Liver (tissue), 9 donors: ENCODE data around the gene SELENOS. TPM values are rescaled to one million over a fixed set of nuclear protein-coding genes. Genes with fewer than 3 reads are reported as not detected.

ENCODE experiments used
- DNase-seq: peaks from one replicate; pipeline ENCODE4 v3.0.0-alpha.2; 2017; ENCODE audit warnings: low spot score
- H3K27ac ChIP-seq, 2 donors: one replicate each; pipeline ENCODE4 v1.7.0; 2013; ENCODE audit warnings: inconsistent platforms in 2 of 2, low read length in 2 of 2, control low read depth in 1 of 2, low read depth in 1 of 2, mild to moderate bottlenecking in 1 of 2
- H3K27me3 ChIP-seq, 4 donors: one replicate each; pipeline versions ENCODE4 v1.6.1 to v1.7.0; 2013; ENCODE audit warnings: low read length in 3 of 4, inconsistent platforms in 1 of 4, mild to moderate bottlenecking in 1 of 4, moderate library complexity in 1 of 4; ENCODE audit not compliant: control insufficient read depth in 4 of 4, insufficient read depth in 4 of 4
- H3K36me3 ChIP-seq, 4 donors: one replicate each; pipeline versions ENCODE4 v1.6.1 to v1.7.0; 2013; ENCODE audit warnings: low read length in 3 of 4, mild to moderate bottlenecking in 3 of 4, low read depth in 1 of 4, moderate library complexity in 1 of 4; ENCODE audit not compliant: control insufficient read depth in 4 of 4, insufficient read depth in 3 of 4
- H3K4me1 ChIP-seq, 4 donors: one replicate each; pipeline versions ENCODE4 v1.6.1 to v1.7.0; 2013; ENCODE audit warnings: low read length in 3 of 4, mild to moderate bottlenecking in 3 of 4, moderate library complexity in 1 of 4; ENCODE audit not compliant: control insufficient read depth in 4 of 4, insufficient read depth in 4 of 4
- H3K4me3 ChIP-seq, 3 donors: one replicate each; pipeline versions ENCODE4 v1.6.1 to v1.7.0; 2013; ENCODE audit warnings: low read length in 3 of 3, control low read depth in 1 of 3, low read depth in 1 of 3, mild to moderate bottlenecking in 1 of 3
- H3K9ac ChIP-seq, 2 donors: one replicate each; pipeline ENCODE4 v1.7.0; 2013; ENCODE audit warnings: low read length in 2 of 2, mild to moderate bottlenecking in 2 of 2, moderate library complexity in 2 of 2, control low read depth in 1 of 2, low read depth in 1 of 2
- H3K9me3 ChIP-seq, 4 donors: one replicate each; pipeline versions ENCODE4 v1.6.1 to v1.7.0; 2013; ENCODE audit warnings: low read length in 3 of 4; ENCODE audit not compliant: control insufficient read depth in 4 of 4
- EGR1 ChIP-seq, 2 donors: IDR thresholded peaks; 2 replicates each; pipeline ENCODE4 v1.6.1; 2016 to 2018; ENCODE audit warnings: antibody characterized with exemption in 2 of 2, low read depth in 2 of 2
- GABPA ChIP-seq, 2 donors: IDR thresholded peaks in 1 of 2; conservative IDR thresholded peaks in 1 of 2; 2 replicates each; pipeline ENCODE4 v1.6.1; 2016; ENCODE audit warnings: antibody characterized with exemption in 2 of 2, mild to moderate bottlenecking in 1 of 2, moderate library complexity in 1 of 2
- HNF4A ChIP-seq, 2 donors: conservative IDR thresholded peaks; 2 replicates each; pipeline ENCODE4 v1.6.1; 2016; ENCODE audit warnings: antibody characterized with exemption in 2 of 2, mild to moderate bottlenecking in 2 of 2
- JUND ChIP-seq, 2 donors: IDR thresholded peaks; 2 replicates each; pipeline ENCODE4 v1.6.1; 2016; ENCODE audit warnings: antibody characterized with exemption in 2 of 2
- RAD21 ChIP-seq, 2 donors: IDR thresholded peaks; 2 replicates each; pipeline ENCODE4 v1.6.1; 2016; ENCODE audit warnings: antibody characterized with exemption in 2 of 2, mild to moderate bottlenecking in 2 of 2
- RXRA ChIP-seq, 2 donors: IDR thresholded peaks; 2 replicates each; pipeline ENCODE4 v1.6.1; 2017 to 2018; ENCODE audit warnings: antibody characterized with exemption in 2 of 2, mild to moderate bottlenecking in 1 of 2
- SP1 ChIP-seq: IDR thresholded peaks from 2 replicates; pipeline ENCODE4 v1.6.1; 2018; ENCODE audit warnings: antibody characterized with exemption, mild to moderate bottlenecking
- YY1 ChIP-seq: IDR thresholded peaks from 2 replicates; pipeline ENCODE4 v1.6.1; 2016; ENCODE audit warnings: antibody characterized with exemption, mild to moderate bottlenecking
- WGBS: extraction: QIAGEN DNeasy Blood & Tissue Kit; methylation state at CpG from one replicate; pipeline ENCODE4 v1.1.7; 2013; 5-methylcytosine and 5-hydroxymethylcytosine counted together
- polyA plus RNA-seq, 2 donors: library from polyadenylated mRNA; stranded (reverse) in 1 of 2; unstranded in 1 of 2; fragments of 200-250 nt in 1 of 2; fragments of >200 nt in 1 of 2; fragmentation: Nextera tagmentation in 1 of 2; extraction: Ambion mirVana in 1 of 2; gene quantifications; one replicate each; pipeline versions ENCODE4 v1.2.1 to v1.2.3, GENCODE V29; 2013 to 2015
- total RNA-seq, 2 donors: library from RNA; depleted of rRNA; stranded (reverse); fragments of >200 nt; gene quantifications; one replicate each; pipeline ENCODE4 v1.2.3, GENCODE V29; 2014
- TF ChIP-seq, protein P1 (sequence below): IDR thresholded peaks from 2 replicates; pipeline ENCODE4 v1.6.1; 2016; ENCODE audit warnings: antibody characterized with exemption
- TF ChIP-seq, protein P2 (sequence below): IDR thresholded peaks from 2 replicates; pipeline ENCODE4 v1.6.1; 2016; ENCODE audit warnings: antibody characterized with exemption
- TF ChIP-seq, protein P3 (sequence below): IDR thresholded peaks from 2 replicates; pipeline ENCODE4 v1.6.1; 2016; ENCODE audit warnings: antibody characterized with exemption, mild to moderate bottlenecking
- donor health status: healthy.
- donor health status: healthy.
- donor health status: healthy.
- donor health status: healthy.
- donor health status: healthy.

SELENOS gene
- total and polyA plus RNA-seq, 4 donors = 25.8 to 71.1 (median 65.8) TPM

DNA sequence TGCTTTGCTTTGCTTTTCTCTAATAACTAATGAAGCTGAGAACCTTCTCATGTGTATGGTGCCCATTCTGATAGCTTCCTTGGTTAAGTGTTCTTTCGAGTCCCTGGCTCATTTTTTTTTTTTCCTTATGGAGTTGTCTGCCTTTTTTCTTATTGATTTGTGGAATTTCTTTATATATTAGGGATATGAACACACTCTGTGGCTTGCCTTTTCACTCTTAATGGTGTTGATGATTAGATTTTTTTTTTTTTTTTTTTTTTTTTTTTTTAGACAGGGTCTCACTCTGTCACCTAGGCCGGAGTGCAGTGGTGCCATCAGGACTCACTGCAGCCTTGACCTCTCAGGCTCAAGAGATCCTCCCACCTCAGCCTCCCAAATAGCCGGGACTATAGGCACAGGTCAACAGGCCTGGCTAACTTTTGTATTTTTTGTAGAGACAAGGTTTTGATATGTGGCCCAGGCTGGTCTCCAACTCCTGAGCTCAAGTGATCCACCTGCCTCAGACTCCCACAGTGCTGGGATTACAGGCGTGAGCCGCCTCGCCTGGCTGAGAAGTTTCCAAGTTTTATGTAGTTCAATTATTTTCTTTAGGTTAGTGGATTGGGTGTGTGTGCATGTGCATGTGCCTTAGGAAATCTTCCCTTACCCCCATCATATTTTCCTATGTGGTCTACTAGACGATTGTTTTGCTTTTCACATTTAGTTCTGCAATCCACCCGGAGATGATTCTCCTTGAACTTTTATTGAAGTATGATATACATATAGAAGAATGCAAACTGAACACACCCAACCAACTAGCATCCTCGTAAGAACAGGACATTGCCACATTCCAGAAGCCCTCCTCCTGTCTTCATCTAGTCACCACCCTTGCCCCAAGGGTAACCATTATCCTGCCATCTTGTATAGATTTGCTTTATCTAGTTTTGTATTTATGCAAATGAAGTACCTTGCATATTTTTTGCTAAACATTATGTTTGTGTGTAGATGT lies 19.4 kb upstream of the SELENOS start:
- H3K27ac ChIP-seq = no peak overlapping the region
- no peaks in the 10 kb centered on the region for H3K27me3 ChIP-seq
- 88% methylated on average over 9 of the region's 9 CpGs for WGBS
- TF ChIP-seq RXRA (IDR thresholded peaks at IDR 0.05) = no peak
- no peak for TF ChIP-seq JUND (IDR thresholded peaks at IDR 0.05)
- H3K9me3 ChIP-seq = no peaks in the 10 kb centered on the region
- peak overlapping the region in 1 of 3 donors; percentile 59 for H3K4me3 ChIP-seq
- no peak for DNase-seq
- H3K4me1 ChIP-seq = peaks cover 0 to 33% (median 13%) of the 10 kb centered on the region in 4 donors
- no peak overlapping the region for H3K9ac ChIP-seq
- no peaks in the 10 kb centered on the region for H3K36me3 ChIP-seq

DNA sequence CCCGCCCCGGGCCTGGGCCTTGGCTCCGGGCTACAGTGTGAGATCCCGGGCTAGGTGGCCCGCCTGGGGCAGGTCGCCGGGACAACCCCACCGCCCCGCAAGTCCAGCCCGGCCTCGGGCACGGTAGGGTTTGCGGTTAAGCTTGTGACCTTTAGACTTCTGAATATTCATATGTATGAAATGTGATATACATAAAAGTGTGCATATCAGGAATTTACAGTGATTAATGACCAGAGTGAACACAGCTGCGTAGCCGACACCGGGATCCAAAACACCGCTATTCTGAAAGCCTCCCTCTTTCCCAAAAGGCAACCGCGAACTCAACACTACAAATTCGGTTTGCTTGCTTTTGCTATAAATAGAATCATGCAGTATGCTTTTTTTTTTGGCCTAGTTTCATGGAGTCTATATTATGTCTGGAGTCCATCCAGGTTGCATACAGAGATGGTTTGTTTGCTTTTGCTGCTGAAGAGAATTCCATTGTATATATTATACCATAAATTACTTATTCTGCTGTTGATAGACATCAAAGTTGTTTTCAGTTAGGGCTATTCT lies 18.4 kb upstream of the SELENOS start:
- no peaks in the 10 kb centered on the region for H3K27me3 ChIP-seq
- peak overlapping the region; percentile 59 to 90 (median 86) for H3K4me3 ChIP-seq
- peak overlapping the region; percentile 69 to 83 for H3K9ac ChIP-seq
- 2% methylated on average over 20 of the region's 20 CpGs for WGBS
- peak overlapping the region; percentile 96 to 97 for H3K27ac ChIP-seq
- H3K9me3 ChIP-seq = no peaks in the 10 kb centered on the region
- TF ChIP-seq GABPA (IDR thresholded peaks at IDR 0.05 in 1 of 2, conservative IDR thresholded peaks at IDR 0.05 in 1 of 2) (no peak), HNF4A (conservative IDR thresholded peaks at IDR 0.05) (peak in 1 of 2 donors; percentile 48)
- H3K4me1 ChIP-seq = peaks cover 0 to 33% (median 13%) of the 10 kb centered on the region in 4 donors
- no peaks in the 10 kb centered on the region for H3K36me3 ChIP-seq
- no peak for DNase-seq

DNA sequence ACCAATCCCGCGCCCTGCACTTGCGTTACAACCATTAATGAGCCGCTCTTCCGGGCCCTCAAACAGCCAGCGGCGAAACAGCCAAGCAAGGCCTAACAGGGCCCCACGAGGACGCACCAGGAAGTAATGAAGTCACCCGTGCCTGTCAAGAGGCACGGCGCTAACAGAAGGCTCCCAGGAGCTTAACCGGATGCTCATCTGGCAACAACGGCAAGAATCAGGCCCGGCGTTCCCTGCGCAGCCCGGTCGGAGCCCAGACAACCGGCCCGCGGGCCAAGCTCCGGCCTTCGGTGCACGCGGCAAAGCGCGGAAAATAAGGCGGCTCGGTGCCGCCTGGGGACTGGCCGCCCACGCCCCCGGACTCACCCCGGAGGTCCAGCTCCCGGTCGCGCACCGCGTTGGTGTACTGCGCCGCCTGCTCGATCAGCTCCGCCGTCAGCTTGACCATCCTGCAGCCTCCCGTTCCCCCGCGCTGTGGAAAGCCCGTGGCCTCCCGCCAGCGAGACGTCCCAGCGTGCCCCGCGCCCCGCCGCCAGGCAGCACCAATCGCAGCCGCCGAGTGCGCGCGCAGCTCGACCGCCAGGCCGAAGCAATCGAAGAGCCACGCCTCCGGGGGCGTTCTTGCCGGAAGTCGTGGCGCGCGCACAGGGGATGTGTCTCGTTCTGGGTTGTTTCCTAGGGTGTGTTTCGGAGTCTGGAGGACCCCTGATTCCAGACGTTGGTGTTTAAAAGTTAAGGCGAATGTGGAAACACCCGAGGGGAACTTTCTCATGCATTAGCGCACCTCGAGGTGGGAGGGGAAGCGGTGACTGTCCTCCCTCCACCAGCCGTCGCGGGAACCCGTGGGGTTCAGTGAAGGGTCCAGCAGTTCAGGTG lies 17.7 kb upstream of the SELENOS start, which contains the start of gene SNRPA1:
Gene SNRPA1 (minus strand): TSS at position 518 of the 876 bp plus-strand sequence. CDS start 70 bp downstream, at position 448.
- Histone ChIP-seq H3K27ac (peak within 1 kb of the TSS; percentile 96 to 97), H3K4me3 (peak within 1 kb of the TSS; percentile 59 to 90 (median 86)), H3K9ac (peak within 1 kb of the TSS; percentile 88 to 95), H3K36me3 (no peaks in the 10 kb centered on the region), H3K27me3 (no peaks in the 10 kb centered on the region), H3K4me1 (peaks cover 0 to 33% (median 13%) of the 10 kb centered on the region in 4 donors), H3K9me3 (no peaks in the 10 kb centered on the region)
- DNase-seq = peak; percentile 98
- TF ChIP-seq YY1 = peak; percentile 38
- peak; percentile 2 for TF ChIP-seq SP1
- peak; percentile 73 to 92 for TF ChIP-seq EGR1 (IDR thresholded peaks at IDR 0.05; ENCODE audit: low read depth in 2 of 2)
- TF ChIP-seq, protein P1, sequence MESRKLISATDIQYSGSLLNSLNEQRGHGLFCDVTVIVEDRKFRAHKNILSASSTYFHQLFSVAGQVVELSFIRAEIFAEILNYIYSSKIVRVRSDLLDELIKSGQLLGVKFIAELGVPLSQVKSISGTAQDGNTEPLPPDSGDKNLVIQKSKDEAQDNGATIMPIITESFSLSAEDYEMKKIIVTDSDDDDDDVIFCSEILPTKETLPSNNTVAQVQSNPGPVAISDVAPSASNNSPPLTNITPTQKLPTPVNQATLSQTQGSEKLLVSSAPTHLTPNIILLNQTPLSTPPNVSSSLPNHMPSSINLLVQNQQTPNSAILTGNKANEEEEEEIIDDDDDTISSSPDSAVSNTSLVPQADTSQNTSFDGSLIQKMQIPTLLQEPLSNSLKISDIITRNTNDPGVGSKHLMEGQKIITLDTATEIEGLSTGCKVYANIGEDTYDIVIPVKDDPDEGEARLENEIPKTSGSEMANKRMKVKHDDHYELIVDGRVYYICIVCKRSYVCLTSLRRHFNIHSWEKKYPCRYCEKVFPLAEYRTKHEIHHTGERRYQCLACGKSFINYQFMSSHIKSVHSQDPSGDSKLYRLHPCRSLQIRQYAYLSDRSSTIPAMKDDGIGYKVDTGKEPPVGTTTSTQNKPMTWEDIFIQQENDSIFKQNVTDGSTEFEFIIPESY = no peak
- peak in 1 of 2 donors; percentile 17 for TF ChIP-seq HNF4A (conservative IDR thresholded peaks at IDR 0.05)
- TF ChIP-seq, protein P2, sequence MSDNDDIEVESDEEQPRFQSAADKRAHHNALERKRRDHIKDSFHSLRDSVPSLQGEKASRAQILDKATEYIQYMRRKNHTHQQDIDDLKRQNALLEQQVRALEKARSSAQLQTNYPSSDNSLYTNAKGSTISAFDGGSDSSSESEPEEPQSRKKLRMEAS = peak; percentile 51
- TF ChIP-seq RAD21 (IDR thresholded peaks at IDR 0.05) = no peak
- TF ChIP-seq, protein P3, sequence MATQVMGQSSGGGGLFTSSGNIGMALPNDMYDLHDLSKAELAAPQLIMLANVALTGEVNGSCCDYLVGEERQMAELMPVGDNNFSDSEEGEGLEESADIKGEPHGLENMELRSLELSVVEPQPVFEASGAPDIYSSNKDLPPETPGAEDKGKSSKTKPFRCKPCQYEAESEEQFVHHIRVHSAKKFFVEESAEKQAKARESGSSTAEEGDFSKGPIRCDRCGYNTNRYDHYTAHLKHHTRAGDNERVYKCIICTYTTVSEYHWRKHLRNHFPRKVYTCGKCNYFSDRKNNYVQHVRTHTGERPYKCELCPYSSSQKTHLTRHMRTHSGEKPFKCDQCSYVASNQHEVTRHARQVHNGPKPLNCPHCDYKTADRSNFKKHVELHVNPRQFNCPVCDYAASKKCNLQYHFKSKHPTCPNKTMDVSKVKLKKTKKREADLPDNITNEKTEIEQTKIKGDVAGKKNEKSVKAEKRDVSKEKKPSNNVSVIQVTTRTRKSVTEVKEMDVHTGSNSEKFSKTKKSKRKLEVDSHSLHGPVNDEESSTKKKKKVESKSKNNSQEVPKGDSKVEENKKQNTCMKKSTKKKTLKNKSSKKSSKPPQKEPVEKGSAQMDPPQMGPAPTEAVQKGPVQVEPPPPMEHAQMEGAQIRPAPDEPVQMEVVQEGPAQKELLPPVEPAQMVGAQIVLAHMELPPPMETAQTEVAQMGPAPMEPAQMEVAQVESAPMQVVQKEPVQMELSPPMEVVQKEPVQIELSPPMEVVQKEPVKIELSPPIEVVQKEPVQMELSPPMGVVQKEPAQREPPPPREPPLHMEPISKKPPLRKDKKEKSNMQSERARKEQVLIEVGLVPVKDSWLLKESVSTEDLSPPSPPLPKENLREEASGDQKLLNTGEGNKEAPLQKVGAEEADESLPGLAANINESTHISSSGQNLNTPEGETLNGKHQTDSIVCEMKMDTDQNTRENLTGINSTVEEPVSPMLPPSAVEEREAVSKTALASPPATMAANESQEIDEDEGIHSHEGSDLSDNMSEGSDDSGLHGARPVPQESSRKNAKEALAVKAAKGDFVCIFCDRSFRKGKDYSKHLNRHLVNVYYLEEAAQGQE = peak; percentile 33
- peak; percentile 36 to 85 for TF ChIP-seq GABPA (IDR thresholded peaks at IDR 0.05 in 1 of 2, conservative IDR thresholded peaks at IDR 0.05 in 1 of 2)
- under 1% methylated on average over 87 of the region's 87 CpGs for WGBS
